Astrocyte (in vitro differentiated cells and primary cell): Measurements from ENCODE around the gene MRPL36. TPM values are rescaled to one million over a fixed set of nuclear protein-coding genes. Genes with fewer than 3 reads are reported as not detected.

Source experiments
- DNase-seq: peaks from one replicate; pipeline ENCODE4 v3.0.0-alpha.2; 2010; ENCODE audit warnings: low read depth
- FAIRE-seq: peaks from 2 replicates; lab custom pipeline; 2011; peaks lifted over from hg19 to GRCh38; lab: Jason Lieb, UNC
- H2AFZ ChIP-seq: 2 replicates; pipeline ENCODE4 v1.6.0; 2012; ENCODE audit warnings: low read depth, low read length, inconsistent platforms
- H3K27ac ChIP-seq: 2 replicates; pipeline ENCODE4 v1.5.1; 2011; ENCODE audit warnings: low read depth, low read length, inconsistent platforms
- H3K27me3 ChIP-seq: 2 replicates; pipeline ENCODE4 v1.6.0; 2011; ENCODE audit warnings: low read length, inconsistent platforms; ENCODE audit not compliant: insufficient read depth
- H3K36me3 ChIP-seq: 2 replicates; pipeline ENCODE4 v1.5.1; 2011; ENCODE audit warnings: low read length, inconsistent platforms; ENCODE audit not compliant: insufficient read depth
- H3K4me1 ChIP-seq: 2 replicates; pipeline ENCODE4 v1.5.1; 2011; ENCODE audit warnings: low read length, inconsistent platforms; ENCODE audit not compliant: insufficient read depth
- H3K4me2 ChIP-seq: 2 replicates; pipeline ENCODE4 v1.6.0; 2012; ENCODE audit warnings: low read length, inconsistent platforms
- H3K4me3 ChIP-seq: 2 replicates; pipeline ENCODE4 v1.5.1; 2011; ENCODE audit warnings: low read depth, mild to moderate bottlenecking, low read length, inconsistent platforms; ENCODE audit not compliant: insufficient read depth
- H3K79me2 ChIP-seq: 2 replicates; pipeline ENCODE4 v1.6.0; 2012; ENCODE audit warnings: mild to moderate bottlenecking, low read length, inconsistent platforms; ENCODE audit not compliant: insufficient read depth
- H3K9ac ChIP-seq: 2 replicates; pipeline ENCODE4 v1.6.0; 2012; ENCODE audit warnings: mild to moderate bottlenecking, low read length, inconsistent platforms
- H3K9me3 ChIP-seq: 2 replicates; pipeline ENCODE4 v1.5.1; 2012; ENCODE audit warnings: low read depth, mild to moderate bottlenecking, low read length, inconsistent platforms; ENCODE audit not compliant: insufficient read depth
- H4K20me1 ChIP-seq: 2 replicates; pipeline ENCODE4 v1.6.0; 2012; ENCODE audit warnings: low read length, inconsistent platforms; ENCODE audit not compliant: insufficient read depth
- H3K27ac Mint-ChIP-seq: one replicate; pipeline ENCODE4 v1.8.0; 2021; ENCODE audit warnings: mild to moderate bottlenecking, mixed read lengths; ENCODE audit not compliant: unreplicated experiment
- H3K27me3 Mint-ChIP-seq: one replicate; pipeline ENCODE4 v1.8.0; 2021; ENCODE audit warnings: low read depth, mixed read lengths; ENCODE audit not compliant: unreplicated experiment
- H3K36me3 Mint-ChIP-seq: one replicate; pipeline ENCODE4 v1.8.0; 2021; ENCODE audit warnings: low read depth, mixed read lengths; ENCODE audit not compliant: unreplicated experiment
- H3K4me1 Mint-ChIP-seq: one replicate; pipeline ENCODE4 v1.8.0; 2021; ENCODE audit warnings: low read depth, mixed read lengths; ENCODE audit not compliant: unreplicated experiment
- H3K4me3 Mint-ChIP-seq: one replicate; pipeline ENCODE4 v1.8.0; 2021; ENCODE audit warnings: mild to moderate bottlenecking, moderate library complexity, mixed read lengths; ENCODE audit not compliant: unreplicated experiment
- H3K9me3 Mint-ChIP-seq: one replicate; pipeline ENCODE4 v1.8.0; 2021; ENCODE audit warnings: mild to moderate bottlenecking, mixed read lengths; ENCODE audit not compliant: unreplicated experiment
- CTCF ChIP-seq: IDR thresholded peaks from 2 replicates; pipeline ENCODE4 v1.5.1; 2011; ENCODE audit warnings: low read depth, mild to moderate bottlenecking, inconsistent platforms, low read length, moderate library complexity; ENCODE audit not compliant: insufficient read depth
- EZH2 ChIP-seq: IDR thresholded peaks from 2 replicates; pipeline ENCODE4 v1.6.1; 2012; ENCODE audit warnings: mild to moderate bottlenecking, low read length, inconsistent platforms; ENCODE audit not compliant: insufficient read depth
- total RNA-seq: library from RNA; stranded (reverse); gene quantifications from 2 replicates; pipeline ENCODE4 v1.2.1, GENCODE V29; 2021

Gene MRPL36
- total RNA-seq, 1 donor from 2014 or later = 72.2 TPM

- Histone ChIP-seq H3K4me3 (no peak overlapping the region), H3K4me2 (no peak overlapping the region), H2AFZ (no peak overlapping the region), H3K9ac (no peak overlapping the region), H3K36me3 (no peaks in the 10 kb centered on the region), H3K27ac (no peak overlapping the region), H4K20me1 (no peaks in the 10 kb centered on the region), H3K27me3 (no peaks in the 10 kb centered on the region), H3K4me1 (no peaks in the 10 kb centered on the region), H3K79me2 (no peaks in the 10 kb centered on the region), H3K9me3 (no peaks in the 10 kb centered on the region)
- FAIRE-seq = no peak
- Mint-ChIP-seq H3K27ac (no peak overlapping the region), H3K4me1 (no peaks in the 10 kb centered on the region), H3K9me3 (peaks cover 8% of the 10 kb centered on the region), H3K27me3 (peaks cover 39% of the 10 kb centered on the region), H3K4me3 (no peak overlapping the region), H3K36me3 (no peaks in the 10 kb centered on the region)
- no peak for DNase-seq
- no peak for TF ChIP-seq CTCF
- no peak for TF ChIP-seq EZH2
These were observed 40.2 kb downstream of the MRPL36 start for GRCh38 chr5:1759378-1759970.

- H3K4me1 ChIP-seq = no peaks in the 10 kb centered on the region
- H3K27me3 Mint-ChIP-seq = peaks cover 39% of the 10 kb centered on the region
- no peaks in the 10 kb centered on the region for H3K27me3 ChIP-seq
- no peak overlapping the region for H3K27ac Mint-ChIP-seq
- H3K4me2 ChIP-seq = no peak overlapping the region
- DNase-seq (no peak), FAIRE-seq (no peak)
- no peaks in the 10 kb centered on the region for H3K36me3 Mint-ChIP-seq
- H3K27ac ChIP-seq = no peak overlapping the region
- no peak overlapping the region for H2AFZ ChIP-seq
- no peaks in the 10 kb centered on the region for H3K9me3 ChIP-seq
- H3K9me3 Mint-ChIP-seq = peaks cover 8% of the 10 kb centered on the region
- H3K79me2 ChIP-seq = no peaks in the 10 kb centered on the region
- no peaks in the 10 kb centered on the region for H4K20me1 ChIP-seq
- H3K4me1 Mint-ChIP-seq = no peaks in the 10 kb centered on the region
- TF ChIP-seq EZH2 (no peak), CTCF (no peak)
- H3K4me3 ChIP-seq = no peak overlapping the region
- H3K9ac ChIP-seq = no peak overlapping the region
- H3K4me3 Mint-ChIP-seq = no peak overlapping the region
- H3K36me3 ChIP-seq = no peaks in the 10 kb centered on the region
These were observed 41.1 kb downstream of the MRPL36 start for GRCh38 chr5:1758574-1758973.

- no peaks in the 10 kb centered on the region for H3K36me3 Mint-ChIP-seq
- Histone ChIP-seq H3K79me2 (no peaks in the 10 kb centered on the region), H3K27ac (no peak overlapping the region), H3K9me3 (no peaks in the 10 kb centered on the region), H3K27me3 (no peaks in the 10 kb centered on the region), H3K4me2 (no peak overlapping the region), H3K36me3 (no peaks in the 10 kb centered on the region), H3K4me1 (no peaks in the 10 kb centered on the region), H3K4me3 (no peak overlapping the region), H4K20me1 (no peaks in the 10 kb centered on the region), H2AFZ (no peak overlapping the region), H3K9ac (no peak overlapping the region)
- H3K27me3 Mint-ChIP-seq = peaks cover 37% of the 10 kb centered on the region
- no peak overlapping the region for H3K27ac Mint-ChIP-seq
- H3K9me3 Mint-ChIP-seq = peaks cover 8% of the 10 kb centered on the region
- FAIRE-seq = no peak
- H3K4me1 Mint-ChIP-seq = no peaks in the 10 kb centered on the region
- no peak for TF ChIP-seq CTCF
- no peak for TF ChIP-seq EZH2
- no peak for DNase-seq
- H3K4me3 Mint-ChIP-seq = no peak overlapping the region
These were observed 42.1 kb downstream of the MRPL36 start for GRCh38 chr5:1757511-1757910.
